Omental fat pad (tissue), 4 donors: ENCODE measurements around the gene CSMD2. TPM values are rescaled to one million over a fixed set of nuclear protein-coding genes. Genes with fewer than 3 reads are reported as not detected.
A peak's percentile ranks its signal among the peaks of the same experiment; 100 is the strongest.

Source experiments
- ATAC-seq: fragments of 150-250 bp; one replicate; pipeline ENCODE4 v1.9.1; 2016; ENCODE audit warnings: mild to moderate bottlenecking, moderate library complexity; ENCODE audit not compliant: low FRiP score
- DNase-seq: peaks from one replicate; pipeline ENCODE4 v3.0.0-alpha.2; 2019; ENCODE audit warnings: low spot score
- total RNA-seq, 4 donors: library from RNA; depleted of rRNA; stranded (reverse); fragments of >200 nt; gene quantifications; one replicate each; pipeline ENCODE4 v1.1.0, GENCODE V29; 2016
- TF ChIP-seq, protein P1 (sequence below), 3 donors: fragments of 450-650 bp; IDR thresholded peaks; one replicate each; pipeline ENCODE4 v1.5.1; 2016 to 2017; ENCODE audit warnings: antibody characterized with exemption in 3 of 3, mild to moderate bottlenecking in 3 of 3, moderate library complexity in 2 of 3

CSMD2 gene
- total RNA-seq, 4 donors from 2014 or later = 0.19 to 3.8 (median 0.60) TPM; not detected in 1

DNA sequence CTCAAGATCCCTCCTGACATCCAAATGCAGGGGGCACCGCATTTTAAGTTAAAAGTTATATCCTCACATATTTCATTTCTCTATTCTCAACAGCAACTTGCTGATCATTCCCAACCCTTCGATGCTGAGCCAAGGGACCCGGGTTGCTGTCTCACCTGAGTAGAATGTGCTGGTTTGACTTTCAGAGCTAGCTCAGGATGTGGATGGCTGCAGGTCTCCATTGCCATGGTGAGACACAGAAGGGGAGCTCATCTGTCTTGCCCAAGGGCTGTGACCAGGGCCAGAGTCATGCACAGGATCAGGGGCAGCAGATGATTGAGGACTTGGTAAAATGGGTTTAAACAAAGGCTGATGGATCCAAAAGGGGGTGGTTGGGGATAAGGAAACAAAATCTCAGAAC is 189.1 kb downstream of the CSMD2 start:
- TF ChIP-seq, protein P1, sequence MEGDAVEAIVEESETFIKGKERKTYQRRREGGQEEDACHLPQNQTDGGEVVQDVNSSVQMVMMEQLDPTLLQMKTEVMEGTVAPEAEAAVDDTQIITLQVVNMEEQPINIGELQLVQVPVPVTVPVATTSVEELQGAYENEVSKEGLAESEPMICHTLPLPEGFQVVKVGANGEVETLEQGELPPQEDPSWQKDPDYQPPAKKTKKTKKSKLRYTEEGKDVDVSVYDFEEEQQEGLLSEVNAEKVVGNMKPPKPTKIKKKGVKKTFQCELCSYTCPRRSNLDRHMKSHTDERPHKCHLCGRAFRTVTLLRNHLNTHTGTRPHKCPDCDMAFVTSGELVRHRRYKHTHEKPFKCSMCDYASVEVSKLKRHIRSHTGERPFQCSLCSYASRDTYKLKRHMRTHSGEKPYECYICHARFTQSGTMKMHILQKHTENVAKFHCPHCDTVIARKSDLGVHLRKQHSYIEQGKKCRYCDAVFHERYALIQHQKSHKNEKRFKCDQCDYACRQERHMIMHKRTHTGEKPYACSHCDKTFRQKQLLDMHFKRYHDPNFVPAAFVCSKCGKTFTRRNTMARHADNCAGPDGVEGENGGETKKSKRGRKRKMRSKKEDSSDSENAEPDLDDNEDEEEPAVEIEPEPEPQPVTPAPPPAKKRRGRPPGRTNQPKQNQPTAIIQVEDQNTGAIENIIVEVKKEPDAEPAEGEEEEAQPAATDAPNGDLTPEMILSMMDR (IDR thresholded peaks at IDR 0.05) = no peak
- DNase-seq (no peak), ATAC-seq (no peak)

DNA sequence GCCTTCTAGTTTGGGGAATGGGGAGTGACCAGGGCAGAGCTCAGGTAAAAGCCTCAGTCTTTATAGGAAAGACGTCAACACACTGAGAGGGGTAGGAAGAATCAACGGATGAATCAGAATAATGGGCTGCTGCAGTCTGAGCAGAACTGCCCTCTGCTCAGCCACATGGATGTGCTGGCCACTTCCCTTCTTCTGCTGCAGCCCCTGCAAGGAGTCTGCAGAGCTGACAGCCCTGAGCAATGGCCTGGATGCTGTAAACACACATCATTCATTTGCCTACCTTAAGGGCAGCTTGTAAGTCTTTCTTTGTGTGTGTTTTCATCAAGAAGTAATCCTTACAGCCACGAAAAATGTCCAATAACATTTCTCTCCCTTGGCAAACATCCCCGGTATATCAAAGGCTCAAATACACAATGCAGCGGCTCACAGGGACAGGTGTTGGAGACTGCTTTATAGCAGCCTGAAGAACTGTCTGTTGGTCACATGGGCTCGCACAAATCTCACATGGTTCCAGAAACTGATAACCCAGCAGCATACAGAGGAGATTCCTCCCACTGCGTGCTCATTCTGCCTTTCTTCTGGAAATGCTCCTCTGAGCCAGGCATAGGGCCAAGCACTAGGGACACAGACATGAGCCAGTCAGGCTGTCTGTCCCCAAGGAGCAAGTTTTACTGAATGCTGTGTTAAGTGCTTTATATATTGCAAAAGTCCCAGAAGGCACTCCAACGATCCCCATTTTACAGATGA is 191.1 kb downstream of the CSMD2 start:
- ATAC-seq = no peak

DNA sequence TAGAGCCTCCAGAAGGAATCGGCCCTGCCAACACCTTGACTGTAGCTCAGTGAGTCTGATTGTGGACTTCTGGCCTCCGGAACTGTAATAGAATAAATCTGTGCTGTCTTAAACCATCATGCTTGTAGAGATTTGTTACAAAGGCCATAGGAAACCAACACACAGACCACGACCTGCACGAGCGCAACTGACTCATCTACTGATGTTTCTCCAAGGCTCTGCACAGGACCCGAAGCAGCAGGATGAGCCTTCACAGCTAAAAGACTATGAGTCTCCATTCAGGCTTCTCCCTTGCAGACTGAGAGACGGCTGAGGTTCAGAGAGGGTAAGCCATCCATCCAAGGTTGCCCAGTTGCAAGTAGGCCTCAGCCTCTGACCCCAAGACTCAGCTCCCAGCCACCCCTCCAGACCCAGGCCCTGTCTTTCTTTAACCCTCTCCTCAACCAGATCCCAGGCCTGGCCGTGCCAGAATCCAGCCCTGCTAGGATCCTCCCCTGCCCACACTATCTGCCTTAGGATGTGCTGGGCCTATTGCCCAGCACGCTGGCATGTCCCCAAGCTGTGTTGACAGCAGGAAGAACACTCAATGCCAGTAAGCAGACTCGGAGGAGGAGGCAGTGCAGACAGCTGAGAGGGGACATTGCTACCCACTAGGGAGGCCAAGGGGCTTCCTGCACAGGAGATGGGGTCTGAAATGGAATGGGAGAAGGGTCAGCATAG is 192.2 kb downstream of the CSMD2 start:
- DNase-seq = no peak
- TF ChIP-seq, protein P1 (IDR thresholded peaks at IDR 0.05) = no peak
- peak; percentile 31 for ATAC-seq

More for the DNA sequence above, 191.1 kb downstream of the CSMD2 start:
- TF ChIP-seq, protein P1 (IDR thresholded peaks at IDR 0.05) = no peak
- no peak for DNase-seq

DNA sequence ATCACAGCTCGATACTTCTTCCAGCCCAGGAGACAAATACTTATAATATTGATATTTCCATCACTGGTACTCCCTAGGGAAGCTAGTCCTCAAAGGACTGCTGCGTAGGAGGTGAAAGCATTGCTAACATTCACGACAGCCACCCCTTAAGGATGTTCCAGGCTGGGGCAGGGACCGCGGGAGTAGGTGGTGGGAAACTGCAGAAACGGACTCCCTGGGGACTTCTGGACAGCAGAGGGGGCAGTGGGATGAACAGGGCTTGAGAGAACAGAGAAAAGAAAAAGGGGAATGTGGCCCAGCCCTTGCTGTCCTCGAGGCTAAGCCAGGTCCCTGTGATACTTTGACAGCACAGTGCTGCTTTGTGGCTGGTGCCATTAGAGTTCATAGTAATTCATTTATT is 193.1 kb downstream of the CSMD2 start:
- DNase-seq = no peak
- ATAC-seq = no peak
- TF ChIP-seq, protein P1 (IDR thresholded peaks at IDR 0.05) = no peak

DNA sequence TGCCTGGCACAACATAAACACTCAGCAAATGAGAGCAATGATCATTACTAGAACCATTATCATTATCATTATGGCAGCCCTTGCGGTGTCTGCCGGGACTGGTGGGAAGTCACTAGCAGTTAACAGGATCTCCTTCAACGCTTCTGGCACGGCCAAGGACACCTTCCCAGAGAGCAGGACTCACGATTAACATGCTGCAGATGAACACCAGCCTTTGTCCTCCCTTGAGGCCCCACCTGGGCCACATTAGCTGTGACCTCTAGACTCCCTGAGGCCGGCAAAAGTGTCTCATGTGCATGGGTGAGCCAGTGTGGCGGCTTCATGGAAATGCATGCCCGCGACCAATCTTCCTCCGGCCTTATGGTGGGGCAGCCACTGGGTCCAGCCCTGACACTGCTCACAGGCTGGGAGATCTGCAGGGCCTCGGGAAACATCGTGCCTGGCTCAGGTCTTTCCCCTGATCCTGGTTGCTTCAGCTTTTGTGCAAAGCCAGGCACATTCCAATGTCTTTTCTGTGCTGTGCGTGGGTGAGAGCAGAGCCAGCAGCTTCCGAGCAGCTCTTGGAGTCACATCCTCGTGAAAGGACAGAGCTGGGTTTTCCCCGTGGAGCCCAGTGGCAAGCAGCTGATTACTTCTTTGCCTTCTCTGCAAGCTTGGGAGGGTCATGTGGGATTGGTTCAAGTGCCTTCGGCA is 193.9 kb downstream of the CSMD2 start:
- TF ChIP-seq, protein P1 (IDR thresholded peaks at IDR 0.05) = no peak
- DNase-seq (no peak), ATAC-seq (peak; percentile 52)

DNA sequence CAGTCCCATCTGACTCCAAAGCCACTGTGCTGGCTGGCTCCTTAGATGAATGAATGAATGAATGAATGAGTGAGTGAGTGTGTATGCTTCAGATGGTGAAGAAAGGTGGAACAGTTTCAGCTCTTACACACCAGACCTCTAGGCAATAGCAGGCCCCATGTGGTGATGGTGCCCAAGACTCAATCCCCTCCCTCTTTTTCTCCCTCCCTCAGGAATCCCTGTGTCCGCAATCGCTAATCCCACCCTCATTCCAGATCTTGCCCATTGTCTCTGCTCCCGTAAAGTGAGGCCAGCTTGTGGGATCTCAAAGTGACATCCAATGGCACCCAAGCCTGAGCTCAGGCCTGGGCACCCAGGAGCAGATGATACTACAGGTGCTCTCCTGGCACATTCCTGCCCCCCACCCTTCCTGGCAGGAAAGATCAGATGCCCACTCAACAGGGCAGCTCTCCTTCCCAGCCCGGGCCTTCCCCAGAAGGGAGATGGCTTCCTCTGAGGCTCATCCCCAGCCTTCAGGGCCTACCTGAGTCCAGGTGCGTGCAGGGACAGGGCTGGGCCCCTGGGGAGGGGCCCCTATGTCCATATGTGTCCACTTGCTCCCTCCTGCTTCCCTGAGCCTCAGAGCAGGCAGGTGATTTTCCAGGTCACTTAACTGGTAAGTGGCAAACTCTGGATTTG is 194.7 kb downstream of the CSMD2 start:
- TF ChIP-seq, protein P1 (IDR thresholded peaks at IDR 0.05) = no peak
- DNase-seq (no peak), ATAC-seq (no peak)
